Gastroesophageal sphincter (tissue), 3 donors: ENCODE results near the gene IGF2R.

Source experiments
- CTCF ChIP-seq, 4 experiments: fragments of 200-600 bp in 2 of 4; fragments of 450-650 bp in 2 of 4; sonication (generic) in 1 of 4; IDR thresholded peaks; one replicate each; pipeline ENCODE4 v1.5.1; 2017 to 2019; ENCODE audit warnings: antibody characterized with exemption in 4 of 4, mild to moderate bottlenecking in 2 of 4, moderate library complexity in 2 of 4
- POLR2A ChIP-seq, 2 donors: fragments of 450-650 bp; IDR thresholded peaks; one replicate each; pipeline ENCODE4 v1.6.1; 2017; ENCODE audit warnings: antibody characterized with exemption in 2 of 2, mild to moderate bottlenecking in 2 of 2, moderate library complexity in 1 of 2

GRCh38 chr6:160040527-160041264 is 71.8 kb downstream of the IGF2R start:
- no peak for TF ChIP-seq POLR2A (IDR thresholded peaks at IDR 0.05)
- no peak for TF ChIP-seq CTCF (IDR thresholded peaks at IDR 0.05)
